HG03521 (cell line): ENCODE measurements around the gene OPN4.

Experiments used
- ATAC-seq: cut with Tn5 transposase; IDR thresholded peaks from one replicate; pipeline ENCODE4 v1.9.1; 2021; ENCODE audit warnings: mild to moderate bottlenecking, moderate library complexity; ENCODE audit not compliant: unreplicated experiment

Gene OPN4

GRCh38 chr10:86661161-86662025 is 7.0 kb downstream of the OPN4 start:
- no peak for ATAC-seq

GRCh38 chr10:86662186-86663045 is 8.1 kb downstream of the OPN4 start:
- no peak for ATAC-seq

GRCh38 chr10:86663046-86663345 is 8.6 kb downstream of the OPN4 start:
- ATAC-seq, result no peak

- no peak for ATAC-seq
These were observed 9.4 kb downstream of the OPN4 start for GRCh38 chr10:86663576-86664339.

GRCh38 chr10:86664341-86665217 is 10.2 kb downstream of the OPN4 start:
- ATAC-seq, result no peak

- no peak for ATAC-seq
These were observed 10.9 kb downstream of the OPN4 start for GRCh38 chr10:86665218-86665607.

GRCh38 chr10:86665868-86666267 is 11.5 kb downstream of the OPN4 start:
- no peak for ATAC-seq

GRCh38 chr10:86666538-86666937 is 12.2 kb downstream of the OPN4 start:
- no peak for ATAC-seq

GRCh38 chr10:86667421-86668181 is 13.3 kb downstream of the OPN4 start:
- ATAC-seq, result no peak

GRCh38 chr10:86668297-86669165 is 14.2 kb downstream of the OPN4 start, which contains the start of gene LDB3:
LDB3 (plus strand) TSS chr10:86668511; CDS start chr10:86668692, 181 bp downstream.
- no peak for ATAC-seq

GRCh38 chr10:86670290-86670811 is 16.0 kb downstream of the OPN4 start:
- ATAC-seq, result no peak

- no peak for ATAC-seq
These were observed 16.5 kb downstream of the OPN4 start for GRCh38 chr10:86670876-86671275.

- ATAC-seq, result no peak
These were observed 17.1 kb downstream of the OPN4 start for GRCh38 chr10:86671419-86671818.

GRCh38 chr10:86671985-86672710 is 17.8 kb downstream of the OPN4 start:
- no peak for ATAC-seq

- no peak for ATAC-seq
These were observed 19.0 kb downstream of the OPN4 start for GRCh38 chr10:86673216-86673826.

GRCh38 chr10:86673827-86674581 is 19.7 kb downstream of the OPN4 start:
- ATAC-seq, result no peak

GRCh38 chr10:86674912-86675311 is 20.6 kb downstream of the OPN4 start:
- ATAC-seq, result no peak
